Mesendoderm (in vitro differentiated cells): ENCODE data around the gene MYT1.

ENCODE experiments used
- DNase-seq: peaks from one replicate; pipeline ENCODE4 v3.0.0; 2013
- H2AK5ac ChIP-seq: 2 replicates; pipeline ENCODE4 v1.6.1; 2013; ENCODE audit warnings: low read length, inconsistent platforms
- H2BK120ac ChIP-seq: 2 replicates; pipeline ENCODE4 v1.6.1; 2013; ENCODE audit warnings: low read depth, mild to moderate bottlenecking, low read length, moderate library complexity, mixed read lengths
- H2BK15ac ChIP-seq: replicated peaks from 2 replicates; pipeline ENCODE4 v1.6.1; 2013; ENCODE audit warnings: low read depth, mild to moderate bottlenecking, moderate library complexity
- H2BK5ac ChIP-seq: 2 replicates; pipeline ENCODE4 v1.6.1; 2013; ENCODE audit warnings: low read length, inconsistent platforms
- H3K18ac ChIP-seq: 2 replicates; pipeline ENCODE4 v1.6.1; 2013; ENCODE audit warnings: mild to moderate bottlenecking, low read length, mixed read lengths
- H3K23ac ChIP-seq: one replicate; pipeline ENCODE4 v1.6.1; 2013; ENCODE audit warnings: low read length
- H3K27ac ChIP-seq: 2 replicates; pipeline ENCODE4 v1.5.1; 2013; ENCODE audit warnings: low read depth, mild to moderate bottlenecking, inconsistent platforms, low read length, moderate library complexity
- H3K27me3 ChIP-seq: 2 replicates; pipeline ENCODE4 v1.6.1; 2013; ENCODE audit warnings: low read length, control low read depth, mild to moderate bottlenecking, inconsistent platforms; ENCODE audit not compliant: insufficient read depth, poor library complexity
- H3K36me3 ChIP-seq: 2 replicates; pipeline ENCODE4 v1.6.1; 2013; ENCODE audit warnings: low read length, inconsistent platforms; ENCODE audit not compliant: control insufficient read depth, insufficient read depth
- H3K4ac ChIP-seq: one replicate; pipeline ENCODE4 v1.6.1; 2013; ENCODE audit warnings: low read depth, mild to moderate bottlenecking, low read length, moderate library complexity
- H3K4me1 ChIP-seq: 2 replicates; pipeline ENCODE4 v1.6.1; 2013; ENCODE audit warnings: low read depth, low read length, inconsistent platforms; ENCODE audit not compliant: control insufficient read depth
- H3K4me2 ChIP-seq: 2 replicates; pipeline ENCODE4 v1.6.1; 2013; ENCODE audit warnings: low read length
- H3K4me3 ChIP-seq: 2 replicates; pipeline ENCODE4 v1.5.1; 2013; ENCODE audit warnings: mild to moderate bottlenecking, low read length
- H3K56ac ChIP-seq: one replicate; pipeline ENCODE4 v1.6.1; 2013; ENCODE audit warnings: low read length
- H3K79me1 ChIP-seq: 2 replicates; pipeline ENCODE4 v1.6.1; 2013; ENCODE audit warnings: low read length, inconsistent platforms
- H3K79me2 ChIP-seq: 2 replicates; pipeline ENCODE4 v1.6.1; 2013; ENCODE audit warnings: mild to moderate bottlenecking, low read length; ENCODE audit not compliant: control insufficient read depth, insufficient read depth
- H3K9ac ChIP-seq: 2 replicates; pipeline ENCODE4 v1.6.1; 2013; ENCODE audit warnings: low read length, inconsistent platforms
- H4K5ac ChIP-seq: one replicate; pipeline ENCODE4 v1.6.1; 2013; ENCODE audit warnings: low read length
- H4K8ac ChIP-seq: one replicate; pipeline ENCODE4 v1.6.1; 2013; ENCODE audit warnings: low read depth, mild to moderate bottlenecking, control low read depth, low read length, moderate library complexity
- WGBS: extraction: QIAGEN DNeasy Blood & Tissue Kit; methylation state at CpG from one replicate; pipeline ENCODE4 v1.1.7; 2013; ENCODE audit warnings: low lambda C conversion rate, missing lambda C conversion rate; ENCODE audit not compliant: insufficient coverage; ENCODE audit errors: extremely low coverage; 5-methylcytosine and 5-hydroxymethylcytosine counted together

Gene MYT1

GRCh38 chr20:64182146-64182865, 18.1 kb downstream of the MYT1 start:
- Histone ChIP-seq H3K27ac (no peak overlapping the region), H3K79me2 (no peaks in the 10 kb centered on the region), H3K4me3 (no peak overlapping the region), H3K4me2 (no peak overlapping the region), H4K5ac (no peak overlapping the region), H3K36me3 (peaks cover 2% of the 10 kb centered on the region), H3K56ac (no peak overlapping the region), H2AK5ac (no peak overlapping the region), H3K18ac (no peak overlapping the region), H3K9ac (no peak overlapping the region), H3K27me3 (no peaks in the 10 kb centered on the region), H3K4me1 (no peaks in the 10 kb centered on the region), H3K23ac (no peak overlapping the region), H4K8ac (no peak overlapping the region), H3K79me1 (no peaks in the 10 kb centered on the region), H2BK120ac (no peak overlapping the region), H2BK15ac (no peak overlapping the region), H2BK5ac (no peak overlapping the region), H3K4ac (no peak overlapping the region)
- DNase-seq: no peak
- no CpG with 5 or more reads among the region's 16 CpGs for WGBS

GRCh38 chr20:64183313-64183712, 19.1 kb downstream of the MYT1 start:
- peaks cover 2% of the 10 kb centered on the region for H3K36me3 ChIP-seq
- H3K18ac ChIP-seq: no peak overlapping the region
- H3K79me2 ChIP-seq: no peaks in the 10 kb centered on the region
- H4K5ac ChIP-seq: no peak overlapping the region
- no peak for DNase-seq
- no peaks in the 10 kb centered on the region for H3K79me1 ChIP-seq
- no peak overlapping the region for H3K56ac ChIP-seq
- H4K8ac ChIP-seq: no peak overlapping the region
- no peak overlapping the region for H3K9ac ChIP-seq
- H2BK15ac ChIP-seq: no peak overlapping the region
- no peaks in the 10 kb centered on the region for H3K27me3 ChIP-seq
- H3K23ac ChIP-seq: no peak overlapping the region
- no peak overlapping the region for H2BK120ac ChIP-seq
- no peak overlapping the region for H3K27ac ChIP-seq
- H3K4me3 ChIP-seq: no peak overlapping the region
- no peak overlapping the region for H3K4ac ChIP-seq
- H2AK5ac ChIP-seq: no peak overlapping the region
- no peak overlapping the region for H2BK5ac ChIP-seq
- H3K4me2 ChIP-seq: no peak overlapping the region
- no CpG with 5 or more reads among the region's 2 CpGs for WGBS
- H3K4me1 ChIP-seq: no peaks in the 10 kb centered on the region

DNA sequence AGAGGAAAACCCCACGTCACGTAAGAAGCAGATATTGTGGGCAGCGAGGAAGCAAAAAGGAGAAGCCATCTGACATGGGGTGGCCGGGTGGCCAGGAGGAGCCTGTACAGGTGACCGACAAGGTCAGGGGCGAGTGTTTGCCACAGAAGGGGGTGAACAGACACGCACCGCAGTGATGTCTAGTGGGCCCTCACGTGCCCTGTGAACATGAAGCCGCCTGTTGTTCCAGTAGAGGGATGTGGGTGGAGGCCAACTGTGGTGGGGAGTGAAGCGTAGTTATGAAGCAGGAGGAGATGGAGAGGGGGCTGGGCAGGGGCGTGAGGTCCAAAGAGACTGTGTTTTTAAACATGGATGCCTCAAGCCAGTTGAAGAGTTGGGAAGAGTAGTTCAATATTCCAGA, 20.5 kb downstream of the MYT1 start:
- H3K79me1 ChIP-seq: no peaks in the 10 kb centered on the region
- H3K4me1 ChIP-seq: no peaks in the 10 kb centered on the region
- H2BK15ac ChIP-seq: no peak overlapping the region
- no peaks in the 10 kb centered on the region for H3K27me3 ChIP-seq
- peaks cover 2% of the 10 kb centered on the region for H3K36me3 ChIP-seq
- no peak overlapping the region for H3K4me3 ChIP-seq
- H2BK5ac ChIP-seq: no peak overlapping the region
- no peak overlapping the region for H3K9ac ChIP-seq
- no peak overlapping the region for H3K56ac ChIP-seq
- H2BK120ac ChIP-seq: no peak overlapping the region
- no peak overlapping the region for H4K5ac ChIP-seq
- H3K79me2 ChIP-seq: no peaks in the 10 kb centered on the region
- DNase-seq: no peak
- H3K4me2 ChIP-seq: no peak overlapping the region
- H3K23ac ChIP-seq: no peak overlapping the region
- H2AK5ac ChIP-seq: no peak overlapping the region
- H3K4ac ChIP-seq: no peak overlapping the region
- H3K18ac ChIP-seq: no peak overlapping the region
- no peak overlapping the region for H3K27ac ChIP-seq
- WGBS: no CpG with 5 or more reads among the region's 12 CpGs
- no peak overlapping the region for H4K8ac ChIP-seq

GRCh38 chr20:64185276-64185900, 21.1 kb downstream of the MYT1 start:
- Histone ChIP-seq H3K79me1 (no peaks in the 10 kb centered on the region), H2BK5ac (no peak overlapping the region), H4K8ac (no peak overlapping the region), H3K9ac (no peak overlapping the region), H3K56ac (no peak overlapping the region), H3K18ac (no peak overlapping the region), H3K27me3 (no peaks in the 10 kb centered on the region), H4K5ac (no peak overlapping the region), H3K4me2 (no peak overlapping the region), H3K27ac (no peak overlapping the region), H3K4me3 (no peak overlapping the region), H3K4me1 (no peaks in the 10 kb centered on the region), H3K36me3 (no peaks in the 10 kb centered on the region), H3K23ac (no peak overlapping the region), H3K79me2 (no peaks in the 10 kb centered on the region), H2BK15ac (no peak overlapping the region), H3K4ac (no peak overlapping the region), H2AK5ac (no peak overlapping the region), H2BK120ac (no peak overlapping the region)
- no CpG with 5 or more reads among the region's 9 CpGs for WGBS
- no peak for DNase-seq

DNA sequence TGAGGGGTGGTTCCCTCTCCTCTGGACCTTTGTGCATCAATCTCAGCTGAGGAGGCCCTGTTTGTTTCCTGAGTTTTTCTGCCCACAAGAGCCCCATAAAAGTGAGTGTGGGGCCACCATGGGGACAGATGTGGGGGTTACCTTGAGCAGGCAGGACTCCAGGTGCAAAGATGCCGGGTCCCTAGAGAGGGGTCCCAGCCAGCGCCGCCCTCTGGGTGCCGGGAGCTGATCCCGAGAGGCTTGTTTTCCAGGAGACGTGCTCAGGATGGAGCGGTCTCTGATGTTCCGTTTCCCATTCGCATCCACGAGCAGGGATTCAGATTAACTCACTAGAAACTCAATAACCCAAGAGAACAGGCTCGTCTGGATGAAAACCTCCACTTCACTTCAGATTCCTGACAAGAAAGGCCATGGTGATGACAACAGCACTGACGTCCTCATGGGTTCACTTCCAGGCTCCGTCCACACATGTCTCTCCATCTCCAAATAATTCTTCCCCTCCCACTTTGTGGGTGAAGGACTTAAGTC, 21.9 kb downstream of the MYT1 start:
- Histone ChIP-seq H3K27ac (no peak overlapping the region), H3K4me2 (no peak overlapping the region), H3K36me3 (no peaks in the 10 kb centered on the region), H3K23ac (no peak overlapping the region), H2BK120ac (no peak overlapping the region), H4K5ac (no peak overlapping the region), H3K18ac (no peak overlapping the region), H2AK5ac (no peak overlapping the region), H2BK5ac (no peak overlapping the region), H2BK15ac (no peak overlapping the region), H3K79me1 (no peaks in the 10 kb centered on the region), H3K79me2 (no peaks in the 10 kb centered on the region), H3K4me1 (no peaks in the 10 kb centered on the region), H3K4ac (no peak overlapping the region), H3K56ac (no peak overlapping the region), H3K4me3 (no peak overlapping the region), H4K8ac (no peak overlapping the region), H3K27me3 (no peaks in the 10 kb centered on the region), H3K9ac (no peak overlapping the region)
- WGBS: no CpG with 5 or more reads among the region's 13 CpGs
- DNase-seq: no peak
